Vagina (tissue), 2 donors: ENCODE data around the gene CD38. TPM values are rescaled to one million over a fixed set of nuclear protein-coding genes. Genes with fewer than 3 reads are reported as not detected.

Source experiments
- DNase-seq, 2 donors: peaks; one replicate each; pipeline ENCODE4 v3.0.0-alpha.2; 2017; ENCODE audit errors: extremely low spot score in 2 of 2
- H3K27ac ChIP-seq: fragments of 200-600 bp; sonication (generic); one replicate; pipeline ENCODE4 v1.5.1; 2019
- H3K27me3 ChIP-seq: fragments of 200-600 bp; sonication (generic); one replicate; pipeline ENCODE4 v1.5.1; 2019
- H3K36me3 ChIP-seq, 2 donors: fragments of 200-600 bp; sonication (generic); one replicate each; pipeline ENCODE4 v1.5.1; 2017 to 2019
- H3K4me1 ChIP-seq: fragments of 200-600 bp; sonication (generic); one replicate; pipeline ENCODE4 v1.5.1; 2019
- H3K4me3 ChIP-seq, 2 donors: fragments of 200-600 bp; sonication (generic); 1 replicate in 1 of 2; 2 replicates in 1 of 2; pipeline ENCODE4 v1.5.1; 2016 to 2019
- H3K9me3 ChIP-seq: fragments of 200-600 bp; sonication (generic); one replicate; pipeline ENCODE4 v1.5.1; 2019
- POLR2A ChIP-seq, 2 donors: fragments of 450-650 bp; IDR thresholded peaks; one replicate each; pipeline ENCODE4 v1.6.1; 2017; ENCODE audit warnings: antibody characterized with exemption in 2 of 2, mild to moderate bottlenecking in 2 of 2, moderate library complexity in 2 of 2
- POLR2AphosphoS5 ChIP-seq, 2 donors: sonication (generic); formaldehyde crosslinking; IDR thresholded peaks; one replicate each; pipeline ENCODE4 v1.9.0; 2017; ENCODE audit warnings: antibody characterized with exemption in 2 of 2, mild to moderate bottlenecking in 2 of 2, low read depth in 1 of 2; ENCODE audit not compliant: insufficient read depth in 1 of 2
- intact Hi-C: fragments of 100-400 bp; cut with DNase I; formaldehyde crosslinking; loops from one replicate; pipeline ENCODE4 v1.15.1; 2023
- total RNA-seq: library from RNA; depleted of rRNA; stranded (reverse); fragments of >200 nt; gene quantifications from one replicate; pipeline ENCODE4 v1.2.3, GENCODE V29; 2016
- TF ChIP-seq, protein P1 (sequence below), 3 experiments: fragments of 450-650 bp in 2 of 3; fragments of 200-600 bp in 1 of 3; sonication (generic) in 1 of 3; IDR thresholded peaks; one replicate each; pipeline ENCODE4 v1.5.1; 2017 to 2019; ENCODE audit warnings: antibody characterized with exemption in 3 of 3, mild to moderate bottlenecking in 2 of 3, moderate library complexity in 2 of 3

Gene CD38
- total RNA-seq, 1 donor from 2014 or later = 1.2 TPM

DNA sequence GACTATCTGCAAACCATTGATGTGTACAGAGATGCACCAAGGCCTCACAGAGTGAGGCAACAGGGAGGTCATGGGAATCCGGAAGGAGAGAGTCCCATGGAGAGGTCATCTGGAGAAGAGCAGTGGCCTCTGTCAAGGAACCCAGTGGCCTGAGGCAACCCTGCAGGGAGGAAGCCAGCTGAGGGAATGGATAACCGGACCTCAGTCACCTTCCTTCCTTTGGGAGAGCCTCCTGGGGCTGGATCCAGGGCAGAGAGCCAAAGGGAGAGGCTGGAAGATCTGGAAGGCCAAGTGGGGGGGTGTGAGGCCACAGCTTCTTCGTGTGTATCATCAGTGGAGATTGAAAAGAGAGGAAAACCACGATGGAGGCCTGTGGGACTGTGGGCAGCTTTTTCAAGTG is 24.3 kb upstream of the CD38 start:
- Histone ChIP-seq H3K27ac (no peak overlapping the region), H3K36me3 (no peaks in the 10 kb centered on the region), H3K4me3 (no peak overlapping the region), H3K4me1 (no peaks in the 10 kb centered on the region), H3K27me3 (no peaks in the 10 kb centered on the region), H3K9me3 (no peaks in the 10 kb centered on the region)
- no peak for TF ChIP-seq POLR2AphosphoS5 (IDR thresholded peaks at IDR 0.05; ENCODE audit: insufficient read depth in 1 of 2, low read depth in 1 of 2)
- no peak for TF ChIP-seq POLR2A (IDR thresholded peaks at IDR 0.05)
- TF ChIP-seq, protein P1, sequence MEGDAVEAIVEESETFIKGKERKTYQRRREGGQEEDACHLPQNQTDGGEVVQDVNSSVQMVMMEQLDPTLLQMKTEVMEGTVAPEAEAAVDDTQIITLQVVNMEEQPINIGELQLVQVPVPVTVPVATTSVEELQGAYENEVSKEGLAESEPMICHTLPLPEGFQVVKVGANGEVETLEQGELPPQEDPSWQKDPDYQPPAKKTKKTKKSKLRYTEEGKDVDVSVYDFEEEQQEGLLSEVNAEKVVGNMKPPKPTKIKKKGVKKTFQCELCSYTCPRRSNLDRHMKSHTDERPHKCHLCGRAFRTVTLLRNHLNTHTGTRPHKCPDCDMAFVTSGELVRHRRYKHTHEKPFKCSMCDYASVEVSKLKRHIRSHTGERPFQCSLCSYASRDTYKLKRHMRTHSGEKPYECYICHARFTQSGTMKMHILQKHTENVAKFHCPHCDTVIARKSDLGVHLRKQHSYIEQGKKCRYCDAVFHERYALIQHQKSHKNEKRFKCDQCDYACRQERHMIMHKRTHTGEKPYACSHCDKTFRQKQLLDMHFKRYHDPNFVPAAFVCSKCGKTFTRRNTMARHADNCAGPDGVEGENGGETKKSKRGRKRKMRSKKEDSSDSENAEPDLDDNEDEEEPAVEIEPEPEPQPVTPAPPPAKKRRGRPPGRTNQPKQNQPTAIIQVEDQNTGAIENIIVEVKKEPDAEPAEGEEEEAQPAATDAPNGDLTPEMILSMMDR (IDR thresholded peaks at IDR 0.05) = no peak
- no peak for DNase-seq
- intact Hi-C loops = no loop called here

DNA sequence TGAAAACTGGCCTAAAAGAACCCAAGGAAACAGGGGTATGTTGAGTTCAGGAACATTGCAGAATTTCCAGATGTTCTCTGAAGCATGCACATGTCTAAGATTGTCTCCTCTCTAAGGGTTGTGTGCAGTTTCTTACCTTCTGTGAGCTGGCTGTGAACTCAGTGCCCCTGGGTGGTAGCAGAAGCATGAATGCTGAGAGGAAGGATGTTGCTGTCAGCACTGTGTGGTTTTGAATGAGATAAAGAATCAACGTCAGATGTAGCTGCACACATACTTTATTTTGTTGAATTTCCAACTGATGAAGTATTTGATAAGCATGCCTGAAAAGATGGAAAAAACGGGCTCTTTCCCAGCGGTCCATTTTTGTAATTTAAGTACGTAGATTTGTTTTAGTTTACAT is 23.8 kb upstream of the CD38 start:
- DNase-seq = no peak
- Histone ChIP-seq H3K4me1 (no peaks in the 10 kb centered on the region), H3K4me3 (no peak overlapping the region), H3K9me3 (no peaks in the 10 kb centered on the region), H3K36me3 (no peaks in the 10 kb centered on the region), H3K27me3 (no peaks in the 10 kb centered on the region), H3K27ac (no peak overlapping the region)
- intact Hi-C loops = no loop called here
- TF ChIP-seq, protein P1 (IDR thresholded peaks at IDR 0.05) = no peak
- TF ChIP-seq POLR2AphosphoS5 (IDR thresholded peaks at IDR 0.05; ENCODE audit: insufficient read depth in 1 of 2, low read depth in 1 of 2) (no peak), POLR2A (IDR thresholded peaks at IDR 0.05) (no peak)

DNA sequence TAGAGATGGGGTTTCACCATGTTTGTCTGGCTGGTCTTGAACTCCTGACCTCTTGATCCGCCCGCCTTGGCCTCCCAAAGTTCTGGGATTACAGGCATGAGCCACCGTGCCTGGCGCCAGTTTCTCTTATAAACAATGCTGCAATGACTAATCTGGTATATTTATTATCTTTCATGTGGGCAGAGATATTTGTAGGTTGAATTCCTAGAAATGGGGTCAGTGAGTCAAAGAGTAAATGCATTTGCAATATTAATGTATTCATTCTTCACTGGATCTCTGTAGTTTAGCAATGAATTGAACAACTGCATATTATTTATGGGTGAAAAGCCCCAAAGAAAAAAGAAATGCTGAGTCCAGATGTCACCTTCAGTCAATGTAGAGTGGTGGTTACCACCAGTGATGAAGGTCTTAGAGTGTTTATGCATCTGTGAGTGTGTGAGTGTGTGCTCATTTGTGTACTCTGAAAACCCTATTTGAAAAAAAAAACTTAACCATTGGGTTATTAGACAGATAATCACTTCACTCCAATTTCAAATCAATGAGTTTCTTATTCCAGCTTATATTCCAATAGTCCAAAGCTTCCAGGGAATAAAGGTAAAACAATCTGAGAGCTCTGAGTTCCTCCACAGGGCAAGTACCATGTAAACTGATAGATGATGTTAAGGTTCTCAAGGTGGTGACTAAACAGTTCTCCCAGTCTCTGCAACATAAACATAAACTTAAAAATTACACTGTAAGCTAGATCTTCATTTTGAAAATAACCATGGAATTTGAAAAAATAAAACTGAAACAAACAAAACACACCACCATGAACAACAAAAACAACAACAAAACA is 22.6 kb upstream of the CD38 start:
- Histone ChIP-seq H3K4me1 (no peaks in the 10 kb centered on the region), H3K27me3 (no peaks in the 10 kb centered on the region), H3K4me3 (no peak overlapping the region), H3K27ac (no peak overlapping the region), H3K9me3 (no peaks in the 10 kb centered on the region), H3K36me3 (no peaks in the 10 kb centered on the region)
- intact Hi-C loops = no loop called here
- no peak for DNase-seq
- TF ChIP-seq, protein P1 (IDR thresholded peaks at IDR 0.05) = no peak

DNA sequence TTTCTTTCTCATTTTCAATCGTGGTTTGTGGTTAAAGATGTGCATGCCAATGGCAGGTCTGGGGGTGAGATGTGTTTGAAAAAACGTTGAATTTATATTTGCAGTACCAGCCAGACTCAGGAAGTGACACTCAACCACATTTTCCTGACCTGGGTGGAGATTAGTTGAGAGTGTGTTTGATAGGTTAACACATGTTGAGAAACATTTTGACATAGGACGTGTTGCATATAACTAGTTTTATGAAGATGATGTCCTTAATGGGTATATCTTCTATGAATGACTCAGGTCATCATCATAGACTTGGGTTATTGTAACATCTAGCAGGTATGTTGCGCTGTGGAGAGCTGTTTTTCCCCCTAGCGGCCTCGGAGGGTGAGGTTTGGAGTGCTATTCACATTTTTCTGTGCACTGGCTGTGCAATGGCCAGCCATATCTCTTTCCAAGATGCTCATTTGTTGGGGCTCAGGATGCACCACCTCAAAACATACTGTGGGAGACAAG is 21.7 kb upstream of the CD38 start:
- no peak for DNase-seq
- no peak for TF ChIP-seq POLR2A (IDR thresholded peaks at IDR 0.05)
- no peak for TF ChIP-seq POLR2AphosphoS5 (IDR thresholded peaks at IDR 0.05; ENCODE audit: insufficient read depth in 1 of 2, low read depth in 1 of 2)
- TF ChIP-seq, protein P1 (IDR thresholded peaks at IDR 0.05) = no peak
- Histone ChIP-seq H3K4me3 (no peak overlapping the region), H3K27me3 (no peaks in the 10 kb centered on the region), H3K36me3 (no peaks in the 10 kb centered on the region), H3K9me3 (no peaks in the 10 kb centered on the region), H3K27ac (no peak overlapping the region), H3K4me1 (no peaks in the 10 kb centered on the region)
- intact Hi-C loops = no loop called here

DNA sequence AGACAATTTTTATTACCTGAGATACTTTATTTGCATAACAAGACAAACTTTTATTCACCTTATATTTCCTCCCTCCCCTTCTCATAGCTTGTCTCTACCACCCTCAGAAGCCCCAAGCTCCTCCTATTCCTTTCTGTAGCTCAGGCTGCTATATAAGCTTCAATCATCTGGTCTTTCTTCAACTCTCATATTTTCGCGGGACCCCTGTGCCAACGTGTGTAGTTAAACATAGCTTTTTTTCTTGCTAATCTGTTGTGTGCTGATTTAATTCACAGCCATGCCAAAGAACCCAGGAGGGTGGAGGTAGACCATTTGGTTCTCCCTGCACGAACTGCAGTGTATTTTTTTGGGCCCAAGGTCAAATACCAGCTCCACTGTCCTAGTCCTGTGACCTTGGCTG is 21.1 kb upstream of the CD38 start:
- Histone ChIP-seq H3K4me3 (no peak overlapping the region), H3K36me3 (no peaks in the 10 kb centered on the region), H3K27ac (no peak overlapping the region), H3K4me1 (no peaks in the 10 kb centered on the region), H3K27me3 (no peaks in the 10 kb centered on the region), H3K9me3 (no peaks in the 10 kb centered on the region)
- TF ChIP-seq POLR2A (IDR thresholded peaks at IDR 0.05) (no peak), POLR2AphosphoS5 (IDR thresholded peaks at IDR 0.05; ENCODE audit: insufficient read depth in 1 of 2, low read depth in 1 of 2) (no peak)
- TF ChIP-seq, protein P1 (IDR thresholded peaks at IDR 0.05) = no peak
- no peak for DNase-seq
- intact Hi-C loops = no loop called here
